Esophagus squamous epithelium (tissue), 4 donors: ENCODE measurements around the gene BRK1.

ENCODE experiments used
- POLR2A ChIP-seq, 4 donors: fragments of 450-650 bp; IDR thresholded peaks; one replicate each; pipeline ENCODE4 v1.6.1; 2017; ENCODE audit warnings: antibody characterized with exemption in 4 of 4, mild to moderate bottlenecking in 4 of 4, moderate library complexity in 3 of 4
- TF ChIP-seq, protein P1 (sequence below), 6 experiments: fragments of 450-650 bp in 4 of 6; fragments of 200-600 bp in 2 of 6; sonication (generic) in 2 of 6; IDR thresholded peaks; one replicate each; pipeline ENCODE4 v1.5.1; 2016 to 2019; ENCODE audit warnings: antibody characterized with exemption in 6 of 6, mild to moderate bottlenecking in 4 of 6, moderate library complexity in 4 of 6

DNA sequence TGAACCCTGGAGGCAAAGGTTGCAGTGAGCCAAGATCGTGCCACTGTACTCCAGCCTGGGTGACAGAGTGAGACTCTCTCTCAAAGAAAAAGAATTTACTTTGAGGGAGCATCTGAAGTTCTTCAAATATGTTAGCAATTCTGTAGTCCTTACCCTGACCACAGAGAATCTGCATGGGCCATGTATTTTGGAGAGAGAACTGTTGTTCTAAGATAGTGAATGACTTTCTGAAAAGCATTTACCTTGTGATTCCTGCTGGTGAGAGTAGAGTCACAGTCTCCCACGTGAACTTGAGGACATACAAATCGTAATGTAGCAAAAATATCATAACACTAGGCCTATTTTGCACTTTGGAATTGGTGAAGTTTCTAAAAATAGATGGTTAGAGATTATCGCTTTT lies 3.9 kb downstream of the BRK1 start:
- no peak for TF ChIP-seq POLR2A (IDR thresholded peaks at IDR 0.05)
- TF ChIP-seq, protein P1, sequence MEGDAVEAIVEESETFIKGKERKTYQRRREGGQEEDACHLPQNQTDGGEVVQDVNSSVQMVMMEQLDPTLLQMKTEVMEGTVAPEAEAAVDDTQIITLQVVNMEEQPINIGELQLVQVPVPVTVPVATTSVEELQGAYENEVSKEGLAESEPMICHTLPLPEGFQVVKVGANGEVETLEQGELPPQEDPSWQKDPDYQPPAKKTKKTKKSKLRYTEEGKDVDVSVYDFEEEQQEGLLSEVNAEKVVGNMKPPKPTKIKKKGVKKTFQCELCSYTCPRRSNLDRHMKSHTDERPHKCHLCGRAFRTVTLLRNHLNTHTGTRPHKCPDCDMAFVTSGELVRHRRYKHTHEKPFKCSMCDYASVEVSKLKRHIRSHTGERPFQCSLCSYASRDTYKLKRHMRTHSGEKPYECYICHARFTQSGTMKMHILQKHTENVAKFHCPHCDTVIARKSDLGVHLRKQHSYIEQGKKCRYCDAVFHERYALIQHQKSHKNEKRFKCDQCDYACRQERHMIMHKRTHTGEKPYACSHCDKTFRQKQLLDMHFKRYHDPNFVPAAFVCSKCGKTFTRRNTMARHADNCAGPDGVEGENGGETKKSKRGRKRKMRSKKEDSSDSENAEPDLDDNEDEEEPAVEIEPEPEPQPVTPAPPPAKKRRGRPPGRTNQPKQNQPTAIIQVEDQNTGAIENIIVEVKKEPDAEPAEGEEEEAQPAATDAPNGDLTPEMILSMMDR (IDR thresholded peaks at IDR 0.05), result no peak
